ENCODE data around the gene SIK3.

Gene SIK3

GRCh38 chr11:116855413-116855812, 242.8 kb downstream of the SIK3 start:
- TF ChIP-seq EZH2 (IDR thresholded peaks at IDR 0.05), result no peak
- no peak for TF ChIP-seq FOXP2 (optimal IDR thresholded peaks at IDR 0.05; ENCODE audit: control extremely low read depth, extremely low read length, insufficient read depth)
- TF ChIP-seq POLR2AphosphoS5 (IDR thresholded peaks at IDR 0.05; ENCODE audit: borderline replicate concordance, low read depth, low read length), result no peak
- Histone ChIP-seq H3K9ac (ENCODE audit: insufficient read length) (no peak overlapping the region), H3K9me3 (ENCODE audit: low read depth, low read length) (no peaks in the 10 kb centered on the region), H3K36me3 (ENCODE audit: insufficient read depth, low read length) (peaks cover 32% of the 10 kb centered on the region), H3K4me3 (no peak overlapping the region), H3K27ac (no peak overlapping the region)
- DNase-seq (ENCODE audit: low read depth, low spot score), result no peak

GRCh38 chr11:116853461-116854073, 244.7 kb downstream of the SIK3 start:
- no peaks in the 10 kb centered on the region for H3K9me3 ChIP-seq (ENCODE audit: low read depth, low read length)
- H3K27ac ChIP-seq, result peak overlapping the region; percentile 45
- H3K9ac ChIP-seq (ENCODE audit: insufficient read length), result no peak overlapping the region
- H3K4me3 ChIP-seq, result no peak overlapping the region
- TF ChIP-seq EZH2 (IDR thresholded peaks at IDR 0.05) (no peak), FOXP2 (optimal IDR thresholded peaks at IDR 0.05; ENCODE audit: control extremely low read depth, extremely low read length, insufficient read depth) (no peak), POLR2AphosphoS5 (IDR thresholded peaks at IDR 0.05; ENCODE audit: borderline replicate concordance, low read depth, low read length) (no peak)
- no peak for DNase-seq (ENCODE audit: low read depth, low spot score)
- peaks cover 30% of the 10 kb centered on the region for H3K36me3 ChIP-seq (ENCODE audit: insufficient read depth, low read length)

- TF ChIP-seq FOXP2 (optimal IDR thresholded peaks at IDR 0.05; ENCODE audit: control extremely low read depth, extremely low read length, insufficient read depth) (no peak), EZH2 (IDR thresholded peaks at IDR 0.05) (no peak), POLR2AphosphoS5 (IDR thresholded peaks at IDR 0.05; ENCODE audit: borderline replicate concordance, low read depth, low read length) (no peak)
- no peak for DNase-seq (ENCODE audit: low read depth, low spot score)
- Histone ChIP-seq H3K36me3 (ENCODE audit: insufficient read depth, low read length) (peaks cover 24% of the 10 kb centered on the region), H3K27ac (no peak overlapping the region), H3K4me3 (no peak overlapping the region; the same call in 1 of the 2 replicates), H3K9ac (ENCODE audit: insufficient read length) (no peak overlapping the region), H3K9me3 (ENCODE audit: low read depth, low read length) (no peaks in the 10 kb centered on the region)
These were observed 245.8 kb downstream of the SIK3 start for GRCh38 chr11:116852261-116853031.

- H3K9ac ChIP-seq (ENCODE audit: insufficient read length), result no peak overlapping the region
- H3K9me3 ChIP-seq (ENCODE audit: low read depth, low read length), result no peaks in the 10 kb centered on the region
- no peak for TF ChIP-seq FOXP2 (optimal IDR thresholded peaks at IDR 0.05; ENCODE audit: control extremely low read depth, extremely low read length, insufficient read depth)
- no peak for TF ChIP-seq POLR2AphosphoS5 (IDR thresholded peaks at IDR 0.05; ENCODE audit: borderline replicate concordance, low read depth, low read length)
- TF ChIP-seq EZH2 (IDR thresholded peaks at IDR 0.05), result no peak
- H3K36me3 ChIP-seq (ENCODE audit: insufficient read depth, low read length), result peaks cover 28% of the 10 kb centered on the region
- no peak for DNase-seq (ENCODE audit: low read depth, low spot score)
- no peak overlapping the region for H3K4me3 ChIP-seq
- H3K27ac ChIP-seq, result no peak overlapping the region; the same call in 1 of the 2 replicates
These were observed 246.6 kb downstream of the SIK3 start for GRCh38 chr11:116851626-116852025.

GRCh38 chr11:116849486-116849885, 248.7 kb downstream of the SIK3 start:
- H3K36me3 ChIP-seq (ENCODE audit: insufficient read depth, low read length), result peaks cover 42% of the 10 kb centered on the region

GRCh38 chr11:116849060-116849459, 249.2 kb downstream of the SIK3 start:
- TF ChIP-seq POLR2AphosphoS5 (IDR thresholded peaks at IDR 0.05; ENCODE audit: borderline replicate concordance, low read depth, low read length), result no peak
- TF ChIP-seq FOXP2 (optimal IDR thresholded peaks at IDR 0.05; ENCODE audit: control extremely low read depth, extremely low read length, insufficient read depth), result no peak
- no peak for TF ChIP-seq EZH2 (IDR thresholded peaks at IDR 0.05)
- DNase-seq (ENCODE audit: low read depth, low spot score), result no peak
- Histone ChIP-seq H3K36me3 (ENCODE audit: insufficient read depth, low read length) (peaks cover 42% of the 10 kb centered on the region), H3K4me3 (no peak overlapping the region), H3K9ac (ENCODE audit: insufficient read length) (no peak overlapping the region), H3K9me3 (ENCODE audit: low read depth, low read length) (no peaks in the 10 kb centered on the region), H3K27ac (no peak overlapping the region)

More at GRCh38 chr11:116849486-116849885, 248.7 kb downstream of the SIK3 start:
- Histone ChIP-seq H3K27ac (no peak overlapping the region), H3K9me3 (ENCODE audit: low read depth, low read length) (no peaks in the 10 kb centered on the region), H3K9ac (ENCODE audit: insufficient read length) (no peak overlapping the region), H3K4me3 (no peak overlapping the region)
- no peak for DNase-seq (ENCODE audit: low read depth, low spot score)
- TF ChIP-seq FOXP2 (optimal IDR thresholded peaks at IDR 0.05; ENCODE audit: control extremely low read depth, extremely low read length, insufficient read depth) (no peak), POLR2AphosphoS5 (IDR thresholded peaks at IDR 0.05; ENCODE audit: borderline replicate concordance, low read depth, low read length) (no peak), EZH2 (IDR thresholded peaks at IDR 0.05) (no peak)

GRCh38 chr11:116847612-116848011, 250.6 kb downstream of the SIK3 start:
- DNase-seq (ENCODE audit: low read depth, low spot score), result no peak
- Histone ChIP-seq H3K9ac (ENCODE audit: insufficient read length) (no peak overlapping the region), H3K27ac (no peak overlapping the region), H3K9me3 (ENCODE audit: low read depth, low read length) (no peaks in the 10 kb centered on the region), H3K36me3 (ENCODE audit: insufficient read depth, low read length) (peaks cover 51% of the 10 kb centered on the region), H3K4me3 (no peak overlapping the region)
- TF ChIP-seq POLR2AphosphoS5 (IDR thresholded peaks at IDR 0.05; ENCODE audit: borderline replicate concordance, low read depth, low read length), result no peak

GRCh38 chr11:116844722-116845121, 253.5 kb downstream of the SIK3 start:
- TF ChIP-seq POLR2AphosphoS5 (IDR thresholded peaks at IDR 0.05; ENCODE audit: borderline replicate concordance, low read depth, low read length) (no peak), EZH2 (IDR thresholded peaks at IDR 0.05) (no peak), FOXP2 (optimal IDR thresholded peaks at IDR 0.05; ENCODE audit: control extremely low read depth, extremely low read length, insufficient read depth) (no peak)
- Histone ChIP-seq H3K27ac (no peak overlapping the region), H3K9ac (ENCODE audit: insufficient read length) (no peak overlapping the region), H3K4me3 (no peak overlapping the region), H3K9me3 (ENCODE audit: low read depth, low read length) (no peaks in the 10 kb centered on the region), H3K36me3 (ENCODE audit: insufficient read depth, low read length) (peaks cover 50% of the 10 kb centered on the region)
- DNase-seq (ENCODE audit: low read depth, low spot score), result no peak

Measured in SK-N-MC (cell line).